Stimulated activated CD8-positive, alpha-beta memory T cell treated with anti-CD3 and anti-CD28 coated beads, Interleukin-12 subunit alpha, Interleukin-12 subunit beta, amount 100 ng/mL, for 24 hours (primary cell): Measurements from ENCODE around the gene OAF.

Source experiments
- DNase-seq: peaks from one replicate; pipeline ENCODE4 v3.0.0-alpha.2; 2020; ENCODE audit errors: extremely low read depth

OAF gene

DNA sequence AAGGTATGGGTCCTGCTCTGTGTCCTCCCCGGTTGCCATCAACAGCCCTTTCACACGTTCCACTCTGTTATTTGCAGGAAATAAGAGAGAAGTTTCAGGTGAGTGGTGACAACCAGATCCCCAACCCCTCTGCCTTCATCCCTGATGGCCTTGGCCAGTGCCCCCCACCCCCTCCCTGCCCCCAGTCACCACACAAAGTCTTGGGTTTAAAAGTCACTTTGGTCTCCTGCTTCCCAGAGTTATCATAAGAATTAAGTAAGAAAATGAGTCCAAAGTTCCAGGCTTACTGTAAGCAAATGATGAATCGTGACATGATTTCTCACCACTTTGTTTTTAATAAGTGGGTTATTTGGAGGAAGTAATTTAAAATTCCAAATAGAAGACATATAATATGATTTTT, 9.2 kb upstream of the OAF start:
- no peak for DNase-seq

DNA sequence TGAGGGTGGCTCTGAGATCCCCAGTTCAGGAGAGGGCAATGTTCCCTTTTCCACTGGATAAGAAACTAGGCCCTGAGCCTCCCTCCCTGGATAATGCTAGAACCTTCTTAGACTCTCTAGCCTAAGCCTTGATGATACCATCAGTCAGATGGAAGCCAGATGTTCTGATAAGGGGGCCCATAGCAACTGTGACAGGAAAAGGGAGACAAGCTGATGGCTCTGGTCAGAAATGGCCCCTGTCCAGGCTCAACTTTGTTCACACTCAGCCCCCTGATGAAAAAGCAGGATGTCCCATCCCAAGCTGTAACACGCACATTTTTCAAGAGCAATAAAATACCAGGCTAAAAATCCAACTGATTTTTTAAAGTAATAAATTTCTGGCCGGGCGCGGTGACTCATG, 7.2 kb upstream of the OAF start:
- DNase-seq = no peak

DNA sequence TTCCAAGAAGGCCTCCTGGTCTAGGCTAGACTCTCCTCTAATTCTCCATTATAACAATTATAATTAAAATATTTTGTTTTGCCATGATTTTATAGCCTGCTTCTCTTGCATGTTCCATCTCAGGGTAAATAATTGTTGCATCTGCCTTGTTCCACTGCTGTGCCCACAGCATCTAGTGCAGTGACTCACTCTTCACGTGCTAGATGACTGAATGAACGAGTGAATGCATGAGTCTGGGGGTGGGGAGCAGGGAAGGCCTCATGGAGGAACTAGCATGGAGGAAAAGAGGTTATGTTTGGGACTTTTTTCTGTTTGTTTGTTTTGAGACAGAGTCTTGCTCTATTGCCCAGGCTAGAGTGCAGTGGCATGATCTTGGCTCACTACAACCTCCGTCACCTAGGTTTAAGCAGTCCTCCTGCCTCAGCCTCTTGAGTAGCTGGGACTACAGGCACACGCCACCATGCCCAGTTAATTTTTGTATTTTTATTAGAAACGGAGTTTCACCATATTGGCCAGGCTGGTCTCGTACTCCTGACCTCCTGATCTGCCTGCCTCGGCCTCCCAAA, 5.2 kb upstream of the OAF start:
- DNase-seq = no peak

DNA sequence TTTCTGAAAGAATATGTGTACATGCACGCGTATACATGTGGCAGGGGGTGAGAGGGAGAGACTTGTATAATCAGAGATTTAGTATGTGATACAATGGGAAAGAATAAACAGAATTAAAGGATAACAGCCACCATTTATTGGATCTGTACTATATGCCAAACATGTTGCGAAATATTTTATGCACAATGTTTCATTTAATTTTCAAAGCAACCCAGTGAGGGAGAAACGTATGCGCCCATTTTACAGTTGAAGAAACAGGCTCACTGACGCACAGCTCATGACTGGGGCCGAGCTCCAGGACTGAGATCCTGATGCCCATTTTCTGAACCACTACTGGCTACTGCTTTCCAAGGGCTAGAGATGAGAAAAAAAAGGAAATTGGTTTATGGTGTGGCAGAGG, 3.3 kb upstream of the OAF start:
- DNase-seq = no peak

DNA sequence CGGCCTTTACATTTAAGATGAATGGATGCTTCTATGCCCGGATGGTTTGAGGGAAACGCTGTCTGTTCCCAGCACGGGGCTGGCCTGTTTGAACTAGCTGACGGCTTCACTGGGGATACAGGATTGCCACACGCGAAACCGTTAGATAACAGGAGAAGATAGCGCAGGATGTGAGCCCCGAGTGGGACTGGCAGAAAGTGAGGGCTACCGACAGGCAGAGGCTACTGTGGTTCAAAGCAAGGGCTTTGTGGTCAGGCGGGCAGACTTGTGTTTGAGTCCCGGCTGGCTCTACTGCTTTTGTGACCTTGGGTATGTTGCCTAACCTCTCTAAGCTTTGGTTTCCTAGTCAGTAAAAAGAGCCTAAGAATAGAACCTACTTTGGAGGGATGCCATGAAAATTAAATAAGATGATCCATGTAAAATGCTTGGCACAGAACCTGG, 2.8 kb upstream of the OAF start:
- DNase-seq = no peak

DNA sequence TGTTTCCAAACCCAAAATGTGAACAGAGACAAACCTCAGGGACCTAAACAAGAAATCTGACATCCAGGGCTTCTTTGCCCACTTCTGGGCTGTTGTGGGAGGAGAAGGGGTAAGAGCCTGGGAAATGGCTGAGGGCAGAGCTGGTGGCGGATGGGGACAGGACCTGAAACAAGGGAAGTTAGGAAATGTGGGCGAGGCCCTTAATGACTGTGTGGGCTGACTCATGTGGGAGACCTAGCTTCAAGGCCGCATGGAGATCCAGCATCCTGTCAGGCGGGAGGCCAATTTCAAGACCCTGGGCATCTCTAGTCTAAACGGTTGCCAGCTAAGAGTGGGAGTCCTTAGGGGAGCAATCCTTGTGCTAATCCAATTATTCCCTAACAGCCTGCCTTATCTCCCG, 2.1 kb upstream of the OAF start:
- DNase-seq = no peak

DNA sequence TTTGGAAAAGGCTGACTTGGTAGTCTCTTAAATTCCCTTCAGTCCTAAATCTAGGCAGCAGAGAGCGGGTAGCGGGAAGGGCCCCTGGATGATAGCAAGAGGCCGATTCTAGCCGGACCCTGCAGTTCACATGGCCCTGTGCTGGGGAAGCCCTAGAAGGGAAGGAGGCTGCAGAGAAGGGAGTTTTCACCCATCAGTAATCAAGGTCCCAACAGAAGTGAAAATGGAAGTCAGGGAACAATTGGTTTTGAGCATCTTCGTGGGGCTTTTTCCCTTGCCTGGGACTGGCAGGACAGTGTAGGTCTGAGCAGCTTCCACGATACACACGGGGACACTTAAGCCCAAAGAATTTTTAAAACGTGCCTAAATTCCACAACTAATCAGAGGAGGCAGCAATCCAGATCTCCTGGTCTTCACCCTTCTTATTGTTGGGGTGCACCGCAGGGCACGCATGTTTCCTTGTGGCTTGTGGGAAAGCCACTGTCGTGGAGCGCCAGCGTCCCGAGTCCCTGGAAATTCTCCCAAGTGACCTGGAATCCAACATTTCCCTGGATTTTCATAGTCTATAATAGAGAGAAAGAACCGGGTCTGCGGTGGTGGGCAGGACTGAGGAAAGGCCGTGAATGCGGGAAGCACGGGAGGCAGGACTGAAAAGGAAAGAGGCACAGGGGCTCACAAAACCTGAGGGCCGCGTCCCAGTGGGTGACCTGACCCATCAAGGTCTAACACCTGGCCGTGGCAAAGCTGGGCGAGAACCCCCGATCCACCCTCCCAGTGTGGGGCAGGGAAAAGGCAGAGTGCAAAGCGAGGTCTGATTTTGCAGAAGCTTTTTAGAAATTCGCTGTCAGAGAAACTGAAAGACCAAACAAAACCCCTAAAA, 846 bp upstream of the OAF start:
- no peak for DNase-seq

DNA sequence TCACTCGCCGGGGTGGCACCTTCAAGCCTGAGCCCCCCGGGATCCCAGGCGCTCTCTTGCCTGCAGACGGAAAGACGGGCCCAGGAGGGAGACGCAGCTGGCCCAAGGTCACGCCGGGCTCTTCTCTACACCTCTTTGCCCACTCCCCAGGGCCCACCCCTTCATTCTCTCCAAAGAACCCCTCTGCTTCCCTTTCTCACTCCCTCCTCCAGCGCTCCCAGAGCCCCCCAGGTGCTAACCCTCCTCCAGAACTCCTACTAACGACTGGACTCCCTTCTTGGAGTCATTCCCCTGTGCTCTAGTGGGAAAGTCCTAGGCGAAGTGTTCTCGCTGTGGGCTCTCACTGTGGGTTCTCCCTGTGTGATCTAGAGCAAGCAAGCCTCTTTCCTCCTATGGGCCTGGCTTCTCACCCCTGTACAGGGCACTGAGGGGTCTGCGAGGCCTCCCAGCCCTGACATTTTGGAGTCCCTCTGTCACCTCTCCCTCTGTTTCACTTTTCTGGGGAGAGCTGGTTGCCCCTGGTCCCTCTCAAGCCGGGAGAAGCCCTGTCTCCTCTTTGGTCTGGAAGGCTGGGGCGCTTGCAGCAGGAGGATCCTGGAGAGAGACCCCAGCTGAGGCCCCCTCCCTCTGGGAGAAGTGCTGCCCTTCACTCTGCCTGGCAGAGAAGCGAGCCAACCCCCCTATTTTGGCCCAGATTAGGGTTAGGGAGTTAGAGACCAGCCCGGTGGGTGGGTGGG, 858 bp downstream of the OAF start:
- no peak for DNase-seq

DNA sequence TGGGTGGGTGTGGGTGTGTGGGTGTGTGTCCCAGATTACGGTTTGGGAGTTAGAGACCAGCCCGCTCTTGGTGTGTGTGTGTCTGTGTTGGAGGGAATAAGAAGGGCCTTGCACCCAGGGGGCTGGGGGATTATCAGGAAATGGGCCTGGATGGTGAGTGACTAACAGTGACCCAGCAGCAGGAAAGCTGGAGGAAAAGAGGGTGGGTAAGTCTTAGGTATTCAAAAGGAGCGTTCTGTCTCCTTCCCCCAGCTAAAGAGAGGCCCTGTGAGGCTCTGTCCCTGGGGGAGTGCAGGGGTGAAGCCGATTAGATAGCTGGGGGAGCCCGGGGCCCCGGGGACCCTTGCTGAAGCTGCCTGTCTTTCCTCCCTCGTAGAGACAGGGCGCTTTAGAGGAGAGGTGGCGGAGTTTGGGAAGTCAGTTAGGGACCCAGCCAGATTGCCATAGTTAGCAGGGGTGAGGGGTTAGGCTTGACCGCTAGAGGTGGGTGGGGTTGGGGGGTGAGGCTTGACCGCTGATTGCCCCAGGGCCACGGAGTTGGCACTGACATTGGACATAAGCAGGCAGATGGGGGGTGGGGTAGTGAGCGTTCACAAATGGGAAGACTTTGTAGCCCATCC, 1.5 kb downstream of the OAF start:
- DNase-seq = no peak

DNA sequence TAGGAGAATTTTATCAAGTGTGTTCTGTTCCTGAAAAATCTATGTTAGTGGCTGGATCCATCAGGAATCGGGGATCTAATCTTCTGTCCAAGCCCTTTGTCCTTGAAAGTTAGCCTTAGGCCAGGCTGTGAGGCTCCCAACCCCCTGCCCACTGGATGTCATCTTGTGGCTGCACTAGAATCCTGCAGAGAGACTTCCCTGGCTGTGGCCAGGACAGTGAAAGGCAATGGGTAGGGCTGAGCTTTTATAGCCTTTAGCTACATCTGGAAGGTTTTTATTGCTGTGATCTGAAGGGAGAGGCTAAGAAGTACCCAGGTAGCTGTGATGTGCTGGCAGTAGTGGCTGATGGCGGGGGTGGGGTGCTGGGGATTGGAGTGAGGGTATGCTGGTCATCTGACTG, 2.1 kb downstream of the OAF start:
- DNase-seq = no peak

DNA sequence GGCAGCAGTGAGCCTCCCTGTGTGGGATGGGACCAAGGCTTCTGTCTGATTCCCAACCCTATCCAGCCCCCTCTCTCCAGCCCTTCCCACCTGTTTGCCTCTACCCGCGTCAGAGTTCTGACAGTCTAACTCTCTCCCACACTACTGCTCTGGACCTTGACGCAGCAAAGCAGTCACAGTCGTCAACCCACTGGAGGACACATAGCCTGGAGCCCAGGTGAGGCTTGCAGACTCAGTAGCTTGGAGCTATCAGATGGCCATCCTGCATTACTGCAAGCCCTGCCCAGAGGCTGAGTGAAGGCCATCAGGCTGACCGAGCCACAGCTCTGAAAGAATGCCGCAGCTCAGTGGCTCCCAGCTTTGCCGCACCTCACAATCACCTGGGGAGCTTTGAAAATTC, 3.7 kb downstream of the OAF start:
- no peak for DNase-seq

DNA sequence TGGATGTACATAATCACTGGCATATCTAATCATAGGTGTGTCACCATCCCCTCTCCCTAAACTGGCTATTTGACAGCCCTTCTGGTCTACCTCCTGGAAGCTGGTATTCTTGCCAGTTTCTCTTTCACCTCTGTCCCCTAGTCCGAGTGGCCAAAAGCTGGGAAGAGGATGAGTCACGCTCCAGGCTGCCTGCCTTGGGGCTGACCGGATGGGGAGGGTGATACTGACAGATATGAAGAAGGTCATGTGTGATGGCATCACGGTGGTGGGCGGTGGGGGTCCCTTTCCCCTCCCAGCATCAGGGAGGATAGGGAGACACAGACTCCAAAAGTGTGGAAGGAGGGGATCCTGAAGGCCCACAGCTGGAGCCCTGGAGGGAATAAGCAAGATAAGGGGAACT, 4.8 kb downstream of the OAF start:
- DNase-seq = no peak

DNA sequence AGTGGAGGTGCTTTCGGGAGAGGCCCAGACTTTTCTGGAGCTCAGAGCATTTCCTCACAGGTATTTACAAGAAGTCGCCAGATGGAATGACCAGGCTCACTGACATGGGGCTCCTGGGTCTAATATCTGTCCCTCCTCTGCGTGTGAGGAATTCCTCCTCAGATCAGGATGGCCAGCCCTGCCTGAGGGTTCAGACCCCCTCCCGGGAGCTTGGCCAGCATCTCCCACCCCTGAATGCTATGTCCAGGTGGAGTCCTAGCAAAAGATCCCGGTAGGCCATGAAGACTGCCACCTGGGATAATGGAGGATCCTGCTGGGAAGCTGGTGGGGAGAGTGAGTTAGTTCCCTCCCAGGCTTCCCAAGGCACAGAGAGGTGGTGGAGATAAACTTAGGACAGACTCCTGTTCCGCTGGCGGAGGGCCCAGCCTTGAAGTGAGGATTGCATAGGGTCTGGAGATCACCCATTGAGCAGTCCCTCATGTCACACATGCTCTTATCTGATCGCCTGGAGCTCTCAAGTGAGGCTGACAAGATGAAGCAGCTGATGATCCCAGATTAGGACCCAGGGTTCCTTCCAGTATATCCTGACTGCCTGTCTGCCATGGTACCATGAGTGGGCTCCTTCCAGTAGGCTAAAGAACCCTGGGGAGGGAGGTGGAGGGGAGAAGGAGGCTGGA, 5.7 kb downstream of the OAF start:
- no peak for DNase-seq

DNA sequence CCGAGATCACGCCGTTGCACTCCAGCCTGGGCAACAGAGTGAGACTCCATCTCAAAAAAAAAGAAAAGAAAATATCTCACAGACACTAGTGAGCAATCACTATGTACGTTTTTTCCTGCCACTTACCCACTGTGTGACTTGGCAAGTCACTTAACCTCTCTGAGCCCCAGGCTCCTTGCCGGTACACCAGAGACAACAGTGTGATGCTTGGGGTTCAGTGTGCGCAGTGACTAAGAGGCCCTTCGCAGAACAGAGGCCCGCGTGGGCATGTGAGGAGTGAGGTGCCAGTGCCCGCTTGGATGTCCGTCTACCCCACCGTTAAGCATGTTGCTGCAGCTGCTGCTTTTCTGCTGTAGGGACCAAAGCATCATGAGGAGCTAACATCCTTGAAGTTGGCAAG, 6.7 kb downstream of the OAF start:
- no peak for DNase-seq

DNA sequence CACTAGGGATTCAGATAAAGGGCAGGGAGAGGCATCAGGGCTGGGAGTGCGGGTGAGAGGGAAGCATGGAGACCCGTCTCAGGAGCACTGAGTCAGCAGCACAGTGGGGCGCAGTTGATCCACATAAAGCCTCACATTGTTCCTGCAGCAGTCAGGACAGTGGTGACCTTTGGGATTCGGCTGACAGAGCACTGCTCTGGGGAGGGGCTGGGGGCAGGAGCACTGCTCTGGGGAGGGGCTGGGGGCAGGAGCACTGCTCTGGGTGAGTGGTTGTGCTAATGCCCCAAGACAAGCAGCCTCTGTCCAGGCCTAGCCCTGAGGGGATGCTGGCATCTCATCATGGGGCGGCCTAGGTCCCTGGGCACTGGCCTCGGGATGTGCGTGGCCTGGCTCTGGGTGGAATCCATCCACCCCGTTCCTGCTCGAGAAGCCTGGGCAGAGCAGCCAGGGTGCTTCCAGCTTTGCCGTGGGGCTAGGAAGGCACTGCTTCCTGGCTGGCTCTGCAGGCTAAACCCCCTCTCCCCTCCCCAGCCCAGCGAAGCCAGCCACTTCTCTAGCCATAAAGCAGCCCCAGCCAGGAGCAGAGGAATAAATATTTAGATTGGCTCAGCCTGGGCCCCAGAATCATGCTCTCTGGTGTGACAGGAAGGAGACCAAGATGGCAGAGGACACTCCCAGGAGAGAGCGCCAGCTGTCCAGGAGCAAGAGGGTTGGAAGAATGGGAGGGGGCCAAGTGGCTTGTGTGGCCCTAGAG, 7.3 kb downstream of the OAF start:
- no peak for DNase-seq

DNA sequence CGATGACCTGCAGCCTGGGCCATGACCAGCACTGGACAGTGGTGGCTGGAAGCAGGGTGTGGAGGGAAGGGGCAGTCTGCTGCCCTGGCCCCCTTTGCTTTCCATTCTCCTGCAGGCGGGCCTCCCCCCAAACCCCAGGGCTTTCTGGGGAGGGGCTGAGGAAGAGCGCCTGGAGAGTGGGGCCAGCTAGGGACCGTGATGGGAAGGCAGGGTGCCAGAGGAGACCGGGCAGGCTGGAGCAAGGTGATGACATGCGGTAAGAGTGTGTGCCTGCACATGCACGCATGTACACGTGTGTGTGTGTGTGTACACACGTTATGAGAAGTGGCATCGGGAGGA, 7.8 kb downstream of the OAF start:
- no peak for DNase-seq

DNA sequence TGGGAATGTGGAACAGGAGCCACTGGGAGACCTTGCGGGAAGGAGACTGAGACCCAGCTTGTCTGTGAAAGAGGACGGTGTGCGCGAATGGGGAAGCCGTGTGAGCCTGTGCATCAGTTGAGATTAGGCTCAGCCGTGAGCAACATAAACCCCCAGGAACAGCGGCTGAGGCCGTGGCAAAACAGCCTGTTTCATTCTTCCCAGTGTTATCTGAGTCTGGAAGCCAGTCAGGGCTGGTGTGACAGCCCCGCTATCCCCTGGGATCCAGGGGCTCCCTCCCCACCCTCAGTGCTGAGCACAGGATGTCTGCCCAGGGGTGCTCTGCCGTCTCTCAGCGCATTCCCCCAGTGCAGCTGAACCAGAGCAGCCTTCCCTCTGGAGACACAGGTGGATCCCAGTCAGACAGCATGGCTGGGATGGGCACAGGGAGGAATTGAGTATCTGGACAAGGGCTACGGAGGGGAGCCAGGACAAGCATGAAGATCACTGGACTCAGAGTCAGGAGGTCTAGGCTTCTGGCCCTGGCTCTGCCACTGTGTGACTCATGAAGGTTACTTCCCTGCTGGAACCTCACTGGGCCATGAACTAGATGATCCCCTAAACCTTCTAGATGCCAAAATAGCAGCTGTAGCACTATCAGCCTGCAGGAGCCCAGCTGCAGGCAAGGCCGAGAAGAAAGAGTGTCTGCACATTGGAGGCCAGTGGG, 8.6 kb downstream of the OAF start:
- DNase-seq = no peak

DNA sequence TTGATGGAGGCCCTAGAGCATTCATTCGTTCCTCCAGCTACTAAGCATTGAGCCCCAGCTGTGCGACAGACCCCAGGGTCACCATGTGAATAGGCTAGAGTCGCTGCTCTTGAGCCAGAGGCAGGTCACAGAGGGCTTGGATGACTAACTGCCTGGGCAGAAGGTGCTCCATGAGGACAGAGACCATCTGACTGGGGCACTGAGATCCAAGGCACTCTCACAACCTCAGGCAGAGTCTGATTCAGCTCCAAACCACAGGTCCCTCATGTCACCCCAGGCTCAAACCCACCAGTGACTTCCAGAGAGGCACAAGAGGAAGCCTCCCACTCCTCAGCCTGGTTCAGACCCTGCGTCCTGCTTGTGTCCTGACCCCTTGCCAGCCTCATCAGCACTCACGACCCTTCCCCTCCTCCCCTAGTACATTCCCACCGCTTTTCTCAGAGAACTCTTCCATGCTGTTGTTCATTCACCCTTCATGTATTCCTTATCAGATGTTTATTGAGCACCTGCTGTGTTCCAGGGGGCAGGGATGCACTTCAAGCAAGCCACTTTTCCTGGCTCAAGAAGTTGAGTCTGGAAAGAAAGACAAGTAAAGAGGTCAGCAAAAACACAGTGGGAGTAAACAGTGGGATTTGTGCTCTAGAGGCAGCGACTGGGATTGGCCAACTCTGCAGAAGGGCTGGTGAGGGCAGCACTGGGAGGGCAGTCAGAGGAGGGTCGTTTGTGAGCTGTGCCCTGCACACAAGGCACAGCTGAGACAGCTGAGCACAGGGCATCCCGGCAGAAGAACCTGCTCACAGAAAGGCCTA, 9.3 kb downstream of the OAF start:
- DNase-seq = no peak

DNA sequence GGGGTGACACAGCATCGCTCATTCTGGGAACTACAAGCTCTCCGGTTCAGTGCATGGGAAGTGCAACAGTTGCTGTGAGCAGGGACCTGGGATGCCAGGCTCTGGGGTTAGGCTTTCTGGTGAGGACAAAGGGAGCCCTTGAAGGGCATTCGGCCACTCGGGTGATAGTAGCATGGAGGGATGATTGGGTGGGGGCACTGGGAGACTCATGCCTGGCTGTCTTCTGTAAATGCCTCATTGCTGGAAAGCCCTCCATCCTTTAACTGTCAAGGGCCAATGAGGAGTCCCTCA, 9.9 kb downstream of the OAF start:
- DNase-seq = no peak

DNA sequence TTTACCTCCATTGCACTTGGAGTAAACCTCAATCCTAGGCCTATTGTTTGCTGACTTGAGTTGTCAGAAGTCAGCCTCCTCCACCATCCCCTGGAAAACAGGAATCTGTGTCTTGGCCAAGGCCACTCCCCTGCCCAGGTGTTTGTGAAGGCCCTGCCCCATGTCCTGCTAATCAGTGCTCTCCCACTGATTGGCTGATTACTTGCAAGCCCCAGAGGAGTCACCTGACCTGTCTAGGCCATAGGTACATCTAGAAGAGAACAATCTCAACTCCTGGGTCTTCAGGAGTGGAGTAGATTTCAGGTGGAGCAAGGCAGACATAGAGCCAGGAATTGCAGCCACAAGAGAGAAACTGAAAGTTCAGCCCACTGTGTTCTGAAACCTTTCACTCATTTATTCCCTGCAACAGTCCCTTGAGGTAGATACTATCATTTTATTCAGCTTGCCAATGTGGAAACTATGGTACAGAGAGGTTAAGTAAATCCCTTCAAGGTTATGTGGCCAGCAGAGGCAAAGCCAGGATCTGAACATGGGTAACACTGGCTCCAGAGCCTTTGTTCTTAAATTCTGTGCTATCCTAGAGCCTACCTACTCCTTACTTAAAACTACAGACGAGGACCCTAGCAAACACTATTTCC, 10.4 kb downstream of the OAF start:
- DNase-seq = no peak
